Peyer's patch (tissue), 4 donors: Measurements from ENCODE around the gene MGLL.

Experiments
- CTCF ChIP-seq, 6 experiments: fragments of 450-650 bp in 4 of 6; fragments of 200-600 bp in 2 of 6; sonication (generic) in 1 of 6; IDR thresholded peaks; one replicate each; pipeline ENCODE4 v1.5.1; 2017 to 2019; ENCODE audit warnings: antibody characterized with exemption in 6 of 6, mild to moderate bottlenecking in 3 of 6, moderate library complexity in 1 of 6
- POLR2A ChIP-seq, 2 donors: fragments of 450-650 bp; IDR thresholded peaks; one replicate each; pipeline ENCODE4 v1.5.1; 2017; ENCODE audit warnings: antibody characterized with exemption in 2 of 2, mild to moderate bottlenecking in 2 of 2, moderate library complexity in 2 of 2

- no peak for TF ChIP-seq CTCF (IDR thresholded peaks at IDR 0.05)
- no peak for TF ChIP-seq POLR2A (IDR thresholded peaks at IDR 0.05)
These were observed 93.8 kb downstream of the MGLL start for GRCh38 chr3:127728417-127729015.
